Ramos (cell line): Measurements from ENCODE around the gene GIMAP5.

ENCODE experiments used
- in situ Hi-C: fragments of 300-500 bp; cut with MboI; formaldehyde crosslinking; loops from one replicate; pipeline ENCODE4 v1.14.3; 2022; ENCODE audit warnings: low sequenced_read_pairs; ENCODE audit not compliant: unreplicated experiment

Gene GIMAP5

DNA sequence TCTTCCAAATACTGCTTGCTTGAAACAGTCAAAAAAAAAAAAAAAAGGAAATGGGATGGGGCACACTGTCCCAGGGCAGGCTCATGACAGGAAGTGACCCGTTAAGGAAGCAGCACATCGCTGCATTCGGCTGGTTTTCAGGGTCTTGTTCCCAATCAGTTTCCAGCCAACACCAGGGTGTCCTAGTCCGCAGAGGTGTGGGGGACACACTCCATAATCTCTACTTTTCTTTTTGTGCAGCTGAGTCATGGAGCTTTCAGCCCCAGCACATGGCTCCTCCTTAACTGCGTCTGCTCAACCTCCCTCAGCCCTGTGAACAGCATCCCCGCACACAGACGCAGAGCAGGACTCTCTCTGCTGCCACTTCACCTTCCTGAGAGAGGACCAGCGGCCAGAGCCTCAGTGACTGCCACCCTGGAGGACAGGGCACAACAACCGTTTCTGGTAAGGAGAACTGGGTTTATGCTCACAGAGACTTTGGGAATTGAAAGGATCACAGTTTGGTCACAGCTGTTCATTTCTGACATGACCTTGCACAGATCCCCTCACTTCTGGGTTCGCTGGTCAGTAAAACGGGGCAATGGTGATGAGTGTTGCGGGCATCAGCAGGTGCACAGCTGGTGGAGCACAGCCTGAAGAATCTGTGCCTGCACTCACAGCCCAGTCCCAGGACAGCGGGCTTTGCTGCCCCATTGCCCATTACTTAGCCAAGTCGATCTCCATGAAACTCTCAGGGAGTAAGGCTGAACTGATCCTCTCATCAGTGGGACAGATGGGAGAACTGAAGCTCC lies at the start of gene GIMAP5:
TSS of gene GIMAP5 (plus strand) at position 154 of the 791 bp plus-strand sequence. CDS start 3,467 bp downstream, outside the sequence.
- in situ Hi-C loops = no loop called here

DNA sequence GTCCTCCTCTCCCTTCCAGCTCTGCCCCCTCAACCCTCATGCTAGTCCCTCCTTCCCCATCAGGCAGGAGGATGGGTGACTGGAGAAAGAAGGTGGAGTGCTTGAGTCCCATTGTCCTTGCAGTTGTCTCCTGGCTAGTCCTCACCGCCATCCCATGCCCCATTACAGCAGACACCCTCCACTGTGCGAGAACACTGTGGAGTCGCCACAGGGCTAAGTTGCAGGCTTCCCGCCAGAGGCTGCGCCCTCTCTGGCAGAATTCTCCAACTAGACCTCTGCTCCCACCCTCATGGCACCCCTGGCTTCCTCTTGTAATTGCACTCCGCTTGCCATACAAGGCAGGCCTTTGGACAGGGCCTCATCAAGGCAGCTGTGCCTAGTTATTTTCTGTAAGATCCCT lies 48.6 kb upstream of the GIMAP5 start:
- in situ Hi-C loops = no loop called here

DNA sequence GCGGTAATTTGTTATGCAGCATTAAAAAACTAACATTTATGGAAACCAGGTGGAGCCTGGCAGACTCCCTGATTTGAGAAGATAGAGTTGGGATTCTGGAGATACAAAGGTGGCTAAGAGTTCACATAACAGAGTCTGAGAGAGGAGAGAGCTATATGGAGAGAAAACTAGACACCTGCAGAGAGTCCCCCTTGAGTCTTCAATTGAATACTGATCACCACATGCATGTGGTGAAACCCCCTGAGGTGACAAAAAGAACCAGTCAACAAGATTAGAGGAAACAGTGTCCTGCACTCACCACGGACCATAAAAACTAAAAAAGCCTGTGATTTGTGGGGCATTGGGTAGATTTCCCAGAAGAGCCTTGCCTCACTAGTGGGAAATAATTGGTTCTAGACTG lies 41.6 kb upstream of the GIMAP5 start:
- in situ Hi-C loops = no loop called here

DNA sequence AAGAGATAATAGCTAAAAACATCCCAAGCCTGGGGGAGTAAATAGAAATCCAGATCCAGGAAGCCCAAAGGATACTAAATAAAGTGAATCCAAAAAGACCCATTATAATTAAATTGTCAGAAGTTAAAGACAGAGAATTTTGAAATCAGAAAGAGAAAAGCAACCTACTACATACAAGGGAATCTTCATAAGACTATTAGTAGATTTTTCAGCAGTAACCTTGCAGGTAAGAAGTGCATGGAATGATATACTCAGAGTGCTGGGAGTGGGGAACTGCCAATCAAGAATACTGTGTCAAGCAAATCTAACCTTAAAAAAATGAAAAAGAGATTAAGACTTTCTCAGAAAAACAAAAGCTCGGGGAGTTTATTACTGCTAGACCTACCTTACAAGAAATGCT lies 34.0 kb upstream of the GIMAP5 start:
- in situ Hi-C loops = no loop called here

DNA sequence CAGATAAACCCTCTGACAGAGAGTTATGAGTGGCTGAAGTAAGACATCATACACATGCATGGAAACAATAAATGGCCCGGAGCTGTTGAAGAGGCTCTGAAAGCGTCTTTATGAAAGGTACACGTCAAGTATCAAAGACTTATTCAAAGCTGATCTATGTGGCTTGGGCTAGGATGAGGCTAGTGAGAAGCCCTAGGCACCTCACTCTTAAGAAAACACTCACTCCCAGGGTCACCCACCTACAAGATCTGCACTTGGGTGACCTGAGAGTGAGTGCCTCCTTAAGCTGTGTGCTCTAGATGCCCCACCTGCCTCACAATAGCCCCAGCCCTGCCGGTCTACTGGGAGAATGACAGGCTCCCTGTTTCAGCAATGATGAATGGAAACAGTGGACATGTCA lies 21.9 kb upstream of the GIMAP5 start:
- in situ Hi-C loops = no loop called here

DNA sequence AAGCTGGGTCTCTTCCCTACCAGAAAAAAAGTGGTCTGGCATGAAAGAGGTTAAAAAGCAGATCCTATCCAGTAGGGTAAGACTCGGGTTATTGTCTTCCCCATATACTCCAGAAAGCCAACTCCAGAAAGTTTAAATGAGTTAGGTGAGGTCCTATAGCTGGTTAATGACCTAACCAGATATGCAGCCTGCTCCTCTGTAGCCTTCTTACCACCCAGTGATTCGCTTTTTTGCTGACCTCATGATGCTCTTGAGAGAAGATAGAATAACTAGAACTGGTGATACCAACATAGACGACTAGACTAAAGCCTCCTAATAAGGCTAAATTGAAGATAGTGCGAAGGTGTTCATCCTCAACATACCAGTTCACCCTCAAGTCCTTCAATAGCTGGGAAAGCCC lies 21.5 kb upstream of the GIMAP5 start:
- in situ Hi-C loops = no loop called here

DNA sequence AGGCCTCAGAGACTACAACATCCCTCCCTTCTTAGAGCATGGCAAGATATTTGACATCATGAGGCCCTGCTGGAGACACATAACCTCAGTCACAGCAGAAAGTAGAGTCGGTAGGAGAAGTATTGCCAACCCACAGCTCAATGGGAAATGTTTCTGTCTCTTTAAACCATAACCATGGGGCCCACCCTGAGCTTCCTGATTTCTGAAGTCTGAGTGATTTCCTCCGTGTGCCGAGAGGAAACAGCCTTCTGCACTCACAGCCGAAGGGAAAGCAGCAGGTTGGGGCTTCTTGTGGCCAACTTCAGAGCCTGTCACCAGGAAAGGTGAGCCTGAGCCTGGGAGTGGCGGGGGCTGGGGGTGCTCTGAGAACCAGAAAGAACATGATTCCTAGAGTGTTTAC lies 20.9 kb upstream of the GIMAP5 start, which contains the start of gene GIMAP1:
TSS of gene GIMAP1 (plus strand) at position 246 of the 400 bp plus-strand sequence. CDS start 2,435 bp downstream, outside the sequence.
- in situ Hi-C loops = no loop called here

DNA sequence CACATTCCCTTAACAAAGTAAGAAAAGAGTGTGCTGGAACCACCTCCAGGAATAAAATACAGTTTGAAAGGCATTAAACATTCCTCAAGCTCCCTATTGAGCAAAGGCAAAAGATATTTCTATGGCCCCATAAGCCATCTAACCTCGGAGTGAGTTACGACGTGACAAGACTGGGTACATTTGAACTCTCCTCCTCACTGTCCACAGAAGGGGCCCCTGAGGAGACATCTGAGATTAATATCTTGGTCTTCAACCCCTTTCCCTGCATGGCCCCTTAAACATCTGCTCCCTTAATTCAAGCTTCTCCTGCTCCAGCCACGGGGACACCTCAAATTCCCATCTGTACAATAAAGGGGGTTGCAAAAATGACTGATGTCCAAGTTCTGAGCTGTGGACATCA lies 20.3 kb upstream of the GIMAP5 start:
- in situ Hi-C loops = no loop called here

DNA sequence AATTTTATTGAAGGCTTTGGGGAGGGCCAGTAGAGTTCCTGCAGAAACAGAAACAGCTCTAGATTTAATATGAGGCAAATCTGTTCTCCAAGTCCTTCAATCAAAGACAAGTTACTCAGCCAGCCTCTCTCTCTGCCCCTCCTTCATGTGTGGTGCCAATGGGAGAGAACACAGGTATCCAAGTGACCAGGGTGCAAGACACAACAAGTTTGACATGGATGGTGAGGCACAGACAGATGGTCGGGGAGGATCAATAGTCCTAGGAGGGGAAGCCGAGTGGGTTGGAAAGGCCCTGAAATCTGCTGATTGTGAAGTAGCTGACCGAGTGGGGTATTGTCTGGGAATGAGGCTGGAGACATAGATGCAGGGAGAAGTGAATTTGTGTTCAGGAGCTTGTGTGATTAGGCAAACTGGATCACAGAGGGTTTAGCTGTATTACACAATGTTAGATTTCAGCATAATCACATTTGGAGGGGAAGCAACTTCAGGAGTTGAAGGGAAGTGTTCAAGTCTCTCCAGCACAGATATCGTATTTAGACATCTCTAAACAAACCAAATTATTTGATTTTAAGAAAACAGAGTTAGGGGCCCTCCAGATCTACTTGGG lies 19.3 kb upstream of the GIMAP5 start:
- in situ Hi-C loops = no loop called here

DNA sequence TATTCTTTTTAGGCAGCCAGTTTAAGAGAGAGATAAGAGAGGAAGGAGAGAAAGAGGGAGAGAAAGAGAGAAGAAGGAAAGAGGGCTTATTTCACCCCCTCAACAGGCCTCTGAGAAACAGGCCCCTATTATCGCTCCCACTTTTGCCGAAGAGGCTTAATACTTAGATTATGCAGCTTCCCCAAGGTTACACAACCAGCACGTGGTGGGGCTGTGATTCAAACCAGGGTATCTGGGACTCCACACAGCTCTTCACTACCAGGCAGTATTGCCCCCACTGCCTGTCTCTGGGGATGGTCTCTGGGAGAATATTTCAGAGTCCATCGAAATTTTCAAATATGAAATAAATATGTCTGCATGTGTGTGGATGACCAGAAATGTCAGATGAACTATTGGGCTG lies 17.8 kb upstream of the GIMAP5 start:
- in situ Hi-C loops = no loop called here

DNA sequence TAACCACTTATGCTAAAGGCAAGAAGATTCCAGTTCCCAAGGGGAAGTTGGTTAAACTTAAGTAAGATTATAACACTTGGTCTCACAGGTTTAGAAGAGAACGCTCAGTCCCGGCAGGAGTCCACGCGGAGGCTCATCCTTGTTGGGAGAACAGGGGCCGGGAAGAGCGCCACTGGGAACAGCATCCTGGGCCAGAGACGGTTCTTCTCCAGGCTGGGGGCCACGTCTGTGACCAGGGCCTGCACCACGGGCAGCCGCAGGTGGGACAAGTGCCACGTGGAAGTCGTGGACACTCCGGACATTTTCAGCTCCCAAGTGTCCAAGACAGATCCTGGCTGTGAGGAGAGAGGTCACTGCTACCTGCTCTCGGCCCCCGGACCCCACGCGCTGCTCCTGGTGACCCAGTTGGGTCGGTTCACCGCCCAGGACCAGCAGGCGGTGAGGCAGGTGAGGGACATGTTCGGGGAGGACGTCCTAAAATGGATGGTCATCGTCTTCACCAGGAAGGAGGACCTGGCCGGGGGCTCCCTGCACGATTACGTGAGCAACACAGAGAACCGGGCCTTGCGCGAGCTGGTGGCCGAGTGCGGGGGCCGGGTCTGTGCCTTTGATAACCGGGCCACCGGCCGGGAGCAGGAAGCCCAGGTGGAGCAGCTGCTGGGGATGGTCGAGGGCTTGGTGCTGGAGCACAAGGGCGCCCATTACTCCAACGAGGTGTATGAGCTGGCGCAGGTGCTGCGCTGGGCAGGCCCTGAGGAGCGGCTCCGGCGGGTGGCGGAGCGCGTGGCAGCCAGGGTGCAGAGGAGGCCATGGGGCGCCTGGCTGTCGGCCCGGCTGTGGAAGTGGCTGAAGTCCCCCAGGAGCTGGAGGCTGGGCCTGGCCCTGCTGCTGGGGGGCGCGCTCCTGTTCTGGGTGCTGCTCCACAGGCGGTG lies 17.0 kb upstream of the GIMAP5 start:
- in situ Hi-C loops = no loop called here

DNA sequence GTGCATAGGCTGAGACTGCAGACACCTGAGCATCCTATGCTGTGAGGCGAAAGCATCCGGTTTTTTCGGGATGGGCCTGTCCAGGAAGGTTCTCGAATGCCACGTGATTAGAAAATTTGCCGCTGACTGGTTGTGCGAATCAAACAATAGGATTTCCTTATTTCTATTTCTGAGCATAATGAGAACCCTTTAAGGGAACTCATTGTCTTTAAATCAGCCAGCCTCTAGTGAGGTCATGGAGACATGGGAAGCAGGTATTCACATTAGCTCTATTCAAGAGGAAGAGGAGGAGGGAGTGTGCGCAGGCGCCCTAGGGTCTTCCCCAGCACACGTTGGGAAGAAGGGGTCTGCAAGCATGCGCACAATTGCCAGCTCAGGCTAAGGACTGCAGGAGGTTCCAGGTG lies 15.2 kb upstream of the GIMAP5 start:
- in situ Hi-C loops = no loop called here

DNA sequence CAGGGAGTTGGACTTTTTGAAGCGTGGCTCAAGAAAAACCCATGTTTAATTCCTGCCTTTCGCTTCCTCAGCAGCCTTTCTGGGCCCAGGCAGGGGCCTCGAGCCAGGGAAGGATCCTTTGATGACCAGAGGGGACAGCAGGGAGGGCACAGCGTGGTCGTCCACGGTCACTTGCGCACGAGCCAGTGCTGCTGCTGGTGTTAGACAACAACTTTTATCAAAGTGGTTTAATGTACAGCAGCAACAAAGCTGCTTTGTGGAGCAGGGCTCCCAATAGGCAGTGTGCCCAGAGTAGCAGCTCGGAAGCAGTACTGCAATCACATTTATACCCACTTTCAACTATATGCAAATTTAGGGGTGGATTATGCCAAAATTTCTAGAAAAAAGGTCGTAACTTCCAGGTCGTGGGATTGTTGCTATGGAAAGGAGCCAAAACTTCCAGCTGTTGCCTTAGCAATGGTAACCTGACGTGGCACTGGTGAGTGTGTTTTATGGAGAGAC lies 14.7 kb upstream of the GIMAP5 start:
- in situ Hi-C loops = no loop called here

DNA sequence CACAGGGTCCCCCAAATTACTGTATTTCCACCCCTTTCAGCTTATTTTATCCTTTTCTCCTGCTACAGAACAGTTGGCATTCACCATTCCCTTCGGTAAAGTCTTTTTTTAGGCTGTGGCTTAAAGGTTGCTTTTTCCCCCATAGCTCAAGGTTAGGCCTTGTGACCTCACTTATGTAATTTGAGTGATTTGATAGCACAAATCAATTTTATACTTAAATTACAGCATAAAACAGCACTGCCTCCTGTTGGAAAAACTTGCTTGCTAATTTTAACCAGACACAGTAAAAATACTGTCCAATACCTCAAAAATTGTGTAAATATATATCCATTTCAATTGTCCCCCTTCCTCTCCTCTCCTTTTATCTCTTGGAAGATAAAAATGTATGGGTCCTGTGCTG lies 13.8 kb upstream of the GIMAP5 start:
- in situ Hi-C loops = no loop called here

DNA sequence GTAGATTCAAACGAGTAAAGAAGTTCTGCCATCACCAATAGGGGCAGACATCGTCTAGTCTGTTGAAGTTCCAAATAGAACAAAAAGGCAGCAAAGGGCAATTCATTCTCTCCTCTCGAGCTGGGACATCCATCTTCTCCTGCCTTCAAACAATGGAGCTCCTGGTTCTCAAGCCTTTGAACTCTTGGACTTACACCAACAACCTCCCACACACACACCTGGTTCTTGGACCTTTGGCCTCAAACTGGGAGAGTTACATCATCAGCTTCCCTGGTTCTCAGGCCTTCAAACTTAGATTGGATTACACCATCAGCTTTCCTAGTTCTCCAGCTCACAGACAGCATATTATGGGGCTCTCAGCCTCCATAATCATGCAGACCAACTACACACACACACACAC lies 9.8 kb upstream of the GIMAP5 start:
- in situ Hi-C loops = no loop called here

DNA sequence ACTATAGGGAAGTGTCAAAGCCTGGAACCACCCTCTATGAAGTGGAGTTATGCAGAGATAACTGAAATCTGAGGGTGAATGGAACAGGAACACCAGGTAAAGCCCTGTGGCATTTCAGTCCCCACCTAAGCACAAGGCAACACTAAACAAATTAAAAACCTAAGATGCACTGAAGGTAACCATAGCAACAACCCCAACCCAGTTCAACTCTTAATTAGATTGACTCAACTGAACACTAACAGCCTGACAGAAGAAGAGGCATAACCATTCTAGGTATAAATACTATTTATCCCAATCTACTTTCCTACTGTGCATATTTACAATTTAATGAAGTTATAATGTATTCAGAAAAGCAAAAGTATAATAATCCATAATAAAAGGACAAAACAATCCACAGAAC lies 9.2 kb upstream of the GIMAP5 start:
- in situ Hi-C loops = no loop called here

DNA sequence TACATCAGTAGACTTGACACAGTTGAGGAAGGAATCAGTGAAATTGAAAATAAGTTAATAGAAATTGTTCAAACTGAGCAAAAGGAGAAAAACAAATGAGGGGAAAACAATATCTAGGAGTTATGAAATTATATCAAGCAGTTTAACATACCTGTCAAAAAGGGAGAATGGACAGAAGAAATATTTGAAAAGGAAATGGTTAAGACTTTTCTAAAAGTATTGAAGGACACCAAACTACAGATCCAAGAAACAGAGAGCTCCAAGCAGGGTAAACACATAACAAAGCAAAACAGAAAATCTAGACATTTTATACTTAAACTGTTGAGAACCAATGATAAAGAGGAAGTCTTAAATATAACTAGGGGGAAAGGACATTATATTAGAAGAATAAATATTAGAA lies 8.6 kb upstream of the GIMAP5 start:
- in situ Hi-C loops = no loop called here

DNA sequence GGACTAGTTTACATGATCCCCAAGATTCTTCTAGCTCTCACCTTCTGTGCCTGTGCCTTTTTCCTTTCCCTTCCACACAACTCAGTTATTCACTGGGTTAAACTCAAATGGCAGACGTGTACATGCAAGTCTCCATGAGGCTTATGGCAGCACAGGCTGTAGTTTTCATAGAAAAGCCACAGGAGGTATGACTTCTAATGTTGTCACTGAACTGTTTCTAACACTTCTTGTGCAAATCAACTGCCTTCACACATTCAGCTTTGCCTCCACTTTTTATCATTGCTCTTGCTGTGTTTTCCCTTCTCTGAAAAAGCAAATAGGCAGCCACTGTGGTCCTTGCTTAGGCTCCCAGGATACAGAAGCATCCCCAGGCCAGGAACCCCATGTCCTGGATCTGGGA lies 5.3 kb upstream of the GIMAP5 start:
- in situ Hi-C loops = no loop called here

DNA sequence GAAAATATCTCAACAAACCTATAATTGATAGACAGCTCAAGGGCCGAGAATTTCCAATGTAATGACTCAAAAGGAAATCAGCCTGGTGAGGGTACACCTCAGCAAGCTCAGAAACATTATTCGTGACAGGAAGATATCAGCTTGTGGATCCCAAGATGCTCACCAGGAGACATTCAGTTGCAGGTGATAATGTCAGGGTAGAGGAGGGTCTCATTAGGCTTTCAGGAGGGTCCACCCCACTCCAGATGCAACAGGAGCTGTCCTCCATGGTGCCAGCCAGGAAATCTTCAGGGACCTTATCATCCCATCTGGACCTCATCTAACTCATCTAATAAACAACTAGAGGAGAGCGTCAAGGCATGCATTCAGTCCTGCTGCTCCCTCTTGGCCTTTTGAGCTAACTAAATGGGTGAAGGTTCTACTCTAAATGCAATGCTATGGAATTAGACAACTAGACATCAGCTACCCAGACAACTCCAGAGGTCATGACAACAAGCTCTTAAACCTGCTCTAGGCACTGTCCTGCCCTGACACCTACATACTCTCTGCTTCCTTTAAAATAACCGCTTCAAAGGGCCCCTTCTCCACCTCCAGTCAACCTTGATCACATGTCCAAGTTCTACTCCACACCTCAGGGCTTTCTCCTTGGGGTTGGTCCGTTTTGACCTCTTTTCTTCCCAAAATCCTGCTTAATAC lies 4.3 kb upstream of the GIMAP5 start:
- in situ Hi-C loops = no loop called here

DNA sequence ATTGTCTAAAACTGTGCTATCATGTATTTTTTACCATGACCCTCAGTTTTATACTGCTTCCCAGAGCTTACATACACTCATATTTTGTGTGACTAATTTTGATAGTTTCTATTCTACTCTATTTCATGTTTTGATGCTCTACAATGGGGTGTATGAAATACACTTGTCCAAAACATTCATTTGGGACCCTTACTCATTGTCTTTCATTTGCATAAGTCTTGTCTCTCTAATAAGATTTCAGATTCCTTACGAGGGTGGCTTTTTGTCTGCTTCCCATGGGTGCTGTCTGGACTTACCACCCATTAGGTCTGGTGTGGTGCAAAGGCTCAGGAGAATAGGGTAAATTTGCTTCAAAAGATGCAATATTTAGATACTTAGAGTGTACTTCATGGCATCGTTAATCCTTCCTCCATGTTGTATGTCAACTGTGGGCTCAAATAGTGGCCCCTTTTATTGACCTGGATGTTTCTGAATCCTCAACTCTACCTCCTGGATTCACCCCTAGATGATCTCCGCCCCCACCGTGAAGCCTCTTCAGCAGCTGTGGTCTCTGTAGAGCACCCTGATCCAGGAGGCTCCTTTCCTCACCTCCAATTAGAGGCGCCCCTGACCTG lies 3.6 kb upstream of the GIMAP5 start:
- in situ Hi-C loops = no loop called here
